Measurements from ENCODE around the gene C17orf78. TPM values are rescaled to one million over a fixed set of nuclear protein-coding genes. Genes with fewer than 3 reads are reported as not detected.

Gene C17orf78
- total RNA-seq, 6 experiments from 2014 or later, result not detected

GRCh38 chr17:37425268-37425667 lies 49.5 kb downstream of the C17orf78 start:
- Histone ChIP-seq H3K27ac (no peak overlapping the region), H3K4me3 (no peak overlapping the region), H3K36me3 (peaks cover 0 to 38% (median 23%) of the 10 kb centered on the region in 4 donors), H3K4me1 (no peaks in the 10 kb centered on the region), H3K27me3 (no peaks in the 10 kb centered on the region), H3K9me3 (no peaks in the 10 kb centered on the region)
- TF ChIP-seq CTCF (IDR thresholded peaks at IDR 0.05), result no peak
- TF ChIP-seq POLR2A (IDR thresholded peaks at IDR 0.05), result no peak
- WGBS (ENCODE audit: insufficient coverage, low coverage, low lambda C conversion rate, missing lambda C conversion rate), result 100% methylated on average over 1 of the region's 1 CpG
- intact Hi-C loops (cut with DNase I), result no loop called here
- DNase-seq (no peak), ATAC-seq (no peak)

GRCh38 chr17:37429039-37429438 lies 53.3 kb downstream of the C17orf78 start:
- Histone ChIP-seq H3K9me3 (no peaks in the 10 kb centered on the region), H3K4me3 (no peak overlapping the region), H3K4me1 (no peaks in the 10 kb centered on the region), H3K36me3 (peaks cover 0 to 43% (median 25%) of the 10 kb centered on the region in 4 donors), H3K27me3 (no peaks in the 10 kb centered on the region), H3K27ac (no peak overlapping the region)
- intact Hi-C loops (cut with DNase I), result no loop called here
- no peak for TF ChIP-seq POLR2A (IDR thresholded peaks at IDR 0.05)
- DNase-seq, result no peak
- 100% methylated on average over 3 of the region's 3 CpGs for WGBS (ENCODE audit: insufficient coverage, low coverage, low lambda C conversion rate, missing lambda C conversion rate)
- ATAC-seq, result no peak

DNA sequence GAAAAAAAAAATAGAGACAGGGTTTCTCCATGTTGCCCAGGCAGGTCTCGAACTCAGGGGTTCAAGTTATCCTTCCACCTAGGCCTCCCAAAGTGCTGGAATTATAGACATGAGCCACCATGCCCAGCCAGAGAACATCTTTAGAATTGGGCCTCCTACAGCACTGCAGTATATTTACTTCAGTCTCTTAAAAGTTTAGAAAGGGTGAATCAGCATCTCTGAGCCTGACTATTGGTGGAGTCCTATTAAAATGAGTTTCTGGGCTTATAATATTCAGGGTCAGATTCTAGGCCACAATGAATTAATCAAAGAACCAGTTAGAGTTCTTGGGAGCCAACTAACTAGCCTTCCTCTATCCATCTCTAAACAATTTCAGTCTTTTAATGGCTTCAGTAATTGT lies 53.7 kb downstream of the C17orf78 start:
- Histone ChIP-seq H3K4me3 (no peak overlapping the region), H3K27ac (no peak overlapping the region), H3K9me3 (no peaks in the 10 kb centered on the region), H3K27me3 (no peaks in the 10 kb centered on the region), H3K4me1 (no peaks in the 10 kb centered on the region), H3K36me3 (peaks cover 0 to 43% (median 24%) of the 10 kb centered on the region in 4 donors)
- TF ChIP-seq CTCF (IDR thresholded peaks at IDR 0.05) (no peak), POLR2A (IDR thresholded peaks at IDR 0.05) (no peak)
- WGBS (ENCODE audit: insufficient coverage, low coverage, low lambda C conversion rate, missing lambda C conversion rate), result 88% methylated on average over 1 of the region's 1 CpG
- intact Hi-C loops (cut with DNase I), result no loop called here
- ATAC-seq (no peak), DNase-seq (no peak)

GRCh38 chr17:37430051-37430627 lies 54.4 kb downstream of the C17orf78 start:
- no peaks in the 10 kb centered on the region for H3K27me3 ChIP-seq
- DNase-seq, result no peak
- peaks cover 0 to 36% (median 21%) of the 10 kb centered on the region in 4 donors for H3K36me3 ChIP-seq
- no peak overlapping the region for H3K27ac ChIP-seq
- no peaks in the 10 kb centered on the region for H3K9me3 ChIP-seq
- intact Hi-C loops (cut with DNase I), result no loop called here
- no peak overlapping the region for H3K4me3 ChIP-seq
- TF ChIP-seq POLR2A (IDR thresholded peaks at IDR 0.05), result no peak
- no peak for TF ChIP-seq CTCF (IDR thresholded peaks at IDR 0.05)
- H3K4me1 ChIP-seq, result no peaks in the 10 kb centered on the region
- ATAC-seq, result no peak
- 45% methylated on average over 1 of the region's 1 CpG for WGBS (ENCODE audit: insufficient coverage, low coverage, low lambda C conversion rate, missing lambda C conversion rate)

DNA sequence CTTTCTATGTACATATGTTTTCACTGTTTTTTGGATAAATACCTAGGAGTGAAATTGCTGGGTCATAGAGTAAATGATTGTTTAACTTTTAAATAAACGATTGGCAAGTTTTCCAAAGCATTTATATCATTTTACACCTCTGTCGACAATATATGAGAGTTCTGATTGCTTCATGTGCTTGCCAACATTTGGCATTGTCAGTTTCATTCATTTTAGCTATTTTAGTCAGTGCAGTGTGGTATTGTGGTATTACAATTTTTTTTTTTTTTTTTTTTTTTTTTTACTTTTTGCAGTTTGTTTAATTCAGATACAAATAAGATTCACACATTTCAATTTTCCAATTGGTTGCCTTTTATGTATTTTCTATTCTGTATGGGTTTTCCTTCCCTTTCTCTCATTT lies 56.9 kb downstream of the C17orf78 start:
- Histone ChIP-seq H3K27me3 (no peaks in the 10 kb centered on the region), H3K27ac (no peak overlapping the region), H3K4me1 (no peaks in the 10 kb centered on the region), H3K4me3 (no peak overlapping the region), H3K9me3 (no peaks in the 10 kb centered on the region), H3K36me3 (peaks cover 0 to 15% (median 6%) of the 10 kb centered on the region in 4 donors)
- intact Hi-C loops (cut with DNase I), result no loop called here
- no peak for TF ChIP-seq CTCF (IDR thresholded peaks at IDR 0.05)
- TF ChIP-seq POLR2A (IDR thresholded peaks at IDR 0.05), result no peak
- no peak for DNase-seq
- 94% methylated on average over 2 of the region's 2 CpGs for WGBS (ENCODE audit: insufficient coverage, low coverage, low lambda C conversion rate, missing lambda C conversion rate)
- no peak for ATAC-seq

All from right lobe of liver (tissue), 6 donors.